ENCODE results near the gene FASTK. TPM values are rescaled to one million over a fixed set of nuclear protein-coding genes. Genes with fewer than 3 reads are reported as not detected.
A peak's percentile ranks its signal among the peaks of the same experiment; 100 is the strongest.

FASTK gene
- polyA plus RNA-seq, 1 experiment = 44.1 TPM

DNA sequence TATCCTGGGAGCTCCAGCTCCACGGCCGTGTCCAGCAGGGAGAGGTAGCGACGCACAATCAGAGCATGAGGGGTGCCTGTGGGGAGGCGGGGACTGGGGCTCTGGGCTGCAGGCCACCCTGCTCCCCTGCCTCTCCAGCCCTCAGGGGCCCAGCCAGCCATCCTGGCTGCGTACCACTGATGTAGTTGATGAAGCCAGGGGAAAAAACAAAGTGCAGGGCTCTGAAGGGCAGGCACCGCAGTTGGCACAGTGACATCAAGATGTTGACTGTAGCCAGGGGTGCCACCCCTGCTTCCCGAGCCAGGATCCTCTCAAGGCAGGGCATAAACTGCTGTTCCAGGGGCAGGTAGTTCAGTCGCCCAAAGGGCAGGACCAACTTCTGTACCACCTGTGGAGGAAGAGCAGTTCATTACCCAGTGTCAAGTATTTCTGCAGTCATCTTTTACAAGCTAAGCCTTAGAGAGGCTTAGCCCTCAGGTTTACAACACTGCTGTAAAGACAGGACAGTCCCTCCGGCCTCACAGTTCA is 2.8 kb downstream of the FASTK start:
- no peak overlapping the region for H3K27ac ChIP-seq (ENCODE audit: low read depth, low read length)
- DNase-seq (ENCODE audit: low read depth, low spot score) = no peak
- ChIA-PET POLR2A (interaction anchor here (0.9 kb wide), 1 partner anchor 33 kb away, joined by 4 read pairs; no protein-coding TSS in a partner anchor), CTCF (interaction anchor here (1.1 to 1.7 kb wide), 2 partner anchors 15 to 33 kb away, joined by 4 to 5 read pairs; no protein-coding TSS in a partner anchor)
- H3K4me3 ChIP-seq (ENCODE audit: low read depth, low read length) = no peak overlapping the region
- TF ChIP-seq, protein P1, sequence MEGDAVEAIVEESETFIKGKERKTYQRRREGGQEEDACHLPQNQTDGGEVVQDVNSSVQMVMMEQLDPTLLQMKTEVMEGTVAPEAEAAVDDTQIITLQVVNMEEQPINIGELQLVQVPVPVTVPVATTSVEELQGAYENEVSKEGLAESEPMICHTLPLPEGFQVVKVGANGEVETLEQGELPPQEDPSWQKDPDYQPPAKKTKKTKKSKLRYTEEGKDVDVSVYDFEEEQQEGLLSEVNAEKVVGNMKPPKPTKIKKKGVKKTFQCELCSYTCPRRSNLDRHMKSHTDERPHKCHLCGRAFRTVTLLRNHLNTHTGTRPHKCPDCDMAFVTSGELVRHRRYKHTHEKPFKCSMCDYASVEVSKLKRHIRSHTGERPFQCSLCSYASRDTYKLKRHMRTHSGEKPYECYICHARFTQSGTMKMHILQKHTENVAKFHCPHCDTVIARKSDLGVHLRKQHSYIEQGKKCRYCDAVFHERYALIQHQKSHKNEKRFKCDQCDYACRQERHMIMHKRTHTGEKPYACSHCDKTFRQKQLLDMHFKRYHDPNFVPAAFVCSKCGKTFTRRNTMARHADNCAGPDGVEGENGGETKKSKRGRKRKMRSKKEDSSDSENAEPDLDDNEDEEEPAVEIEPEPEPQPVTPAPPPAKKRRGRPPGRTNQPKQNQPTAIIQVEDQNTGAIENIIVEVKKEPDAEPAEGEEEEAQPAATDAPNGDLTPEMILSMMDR (IDR thresholded peaks at IDR 0.05; ENCODE audit: low read depth, low read length) = no peak
- H3K27me3 ChIP-seq (ENCODE audit: control insufficient read depth, insufficient read depth, low read length) = no peaks in the 10 kb centered on the region
- peaks cover 3% of the 10 kb centered on the region; the same call in 1 of the 2 replicates for H3K9me3 ChIP-seq (ENCODE audit: control insufficient read depth, insufficient read depth, low read length)

- no peaks in the 10 kb centered on the region for H3K27me3 ChIP-seq (ENCODE audit: control insufficient read depth, insufficient read depth, low read length)
- no peak overlapping the region for H3K4me3 ChIP-seq (ENCODE audit: low read depth, low read length)
- no peak for DNase-seq (ENCODE audit: low read depth, low spot score)
- peaks cover 3% of the 10 kb centered on the region; the same call in 1 of the 2 replicates for H3K9me3 ChIP-seq (ENCODE audit: control insufficient read depth, insufficient read depth, low read length)
- no peak overlapping the region for H3K27ac ChIP-seq (ENCODE audit: low read depth, low read length)
- CTCF ChIA-PET = interaction anchor here (0.9 to 1.7 kb wide), 3 partner anchors 14 to 34 kb away, joined by 3 to 5 read pairs (median 4); no protein-coding TSS in a partner anchor
- POLR2A ChIA-PET = no interaction called here
- TF ChIP-seq, protein P1 (IDR thresholded peaks at IDR 0.05; ENCODE audit: low read depth, low read length) = peak; percentile 52
Measured at GRCh38 chr7:151076863-151077704, 3.5 kb downstream of the FASTK start.

GRCh38 chr7:151075978-151076426 is 4.6 kb downstream of the FASTK start:
- TF ChIP-seq, protein P1 (IDR thresholded peaks at IDR 0.05; ENCODE audit: low read depth, low read length) = no peak
- no peak for DNase-seq (ENCODE audit: low read depth, low spot score)
- POLR2A ChIA-PET = interaction anchor here (0.6 kb wide), 1 partner anchor 29 kb away, joined by 3 read pairs; no protein-coding TSS in a partner anchor

DNA sequence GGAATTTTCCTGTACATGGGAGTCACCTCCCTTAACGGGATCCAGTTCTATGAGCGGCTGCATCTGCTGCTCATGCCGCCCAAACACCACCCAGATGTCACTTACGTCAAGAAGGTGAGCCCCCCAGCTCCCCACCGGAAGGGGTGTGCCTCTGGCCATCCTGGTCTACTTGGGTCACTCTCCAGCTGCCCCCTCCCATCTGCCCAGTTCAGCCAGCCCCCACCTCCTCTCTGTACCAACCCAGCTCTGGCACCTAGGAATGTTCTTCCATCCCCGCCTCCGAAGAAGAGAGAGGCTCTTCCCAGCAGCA is 5.0 kb downstream of the FASTK start:
- ChIA-PET POLR2A (no interaction called here), CTCF (no interaction called here)
- H3K9me3 ChIP-seq (ENCODE audit: control insufficient read depth, insufficient read depth, low read length) = peaks cover 3% of the 10 kb centered on the region; the same call in 1 of the 2 replicates
- DNase-seq (ENCODE audit: low read depth, low spot score) = no peak
- TF ChIP-seq, protein P1 (IDR thresholded peaks at IDR 0.05; ENCODE audit: low read depth, low read length) = no peak
- no peak overlapping the region for H3K4me3 ChIP-seq (ENCODE audit: low read depth, low read length)
- H3K27ac ChIP-seq (ENCODE audit: low read depth, low read length) = no peak overlapping the region
- H3K27me3 ChIP-seq (ENCODE audit: control insufficient read depth, insufficient read depth, low read length) = no peaks in the 10 kb centered on the region

More at GRCh38 chr7:151075978-151076426, 4.6 kb downstream of the FASTK start:
- H3K9me3 ChIP-seq (ENCODE audit: control insufficient read depth, insufficient read depth, low read length) = peaks cover 3% of the 10 kb centered on the region; the same call in 1 of the 2 replicates
- H3K4me3 ChIP-seq (ENCODE audit: low read depth, low read length) = no peak overlapping the region
- H3K27me3 ChIP-seq (ENCODE audit: control insufficient read depth, insufficient read depth, low read length) = no peaks in the 10 kb centered on the region
- H3K27ac ChIP-seq (ENCODE audit: low read depth, low read length) = no peak overlapping the region
- CTCF ChIA-PET = interaction anchor here (0.9 kb wide), 1 partner anchor 15 kb away, joined by 3 read pairs; no protein-coding TSS in a partner anchor
